H9 (cell line): ENCODE measurements around the gene BSPRY. TPM values are rescaled to one million over a fixed set of nuclear protein-coding genes. Genes with fewer than 3 reads are reported as not detected.
"Not testable (repeated sequence)": the region's sequence is repeated elsewhere in the genome, so short reads cannot be mapped to it uniquely, and the experiment has no call there.

Experiments used
- DNase-seq: peaks from one replicate; pipeline ENCODE4 v3.0.0-alpha.2; 2017
- H2AFZ ChIP-seq: one replicate; pipeline ENCODE4 v1.6.1; 2013; ENCODE audit warnings: mild to moderate bottlenecking, low read length, control low read depth, moderate library complexity
- H2AK5ac ChIP-seq: 2 replicates; pipeline ENCODE4 v1.6.1; 2013; ENCODE audit warnings: low read length, control low read depth, mixed read lengths; ENCODE audit not compliant: insufficient read length
- H2BK120ac ChIP-seq: one replicate; pipeline ENCODE4 v1.6.1; 2013; ENCODE audit warnings: low read depth, mild to moderate bottlenecking, low read length, control low read depth, inconsistent platforms; ENCODE audit not compliant: poor library complexity, severe bottlenecking
- H2BK12ac ChIP-seq: 2 replicates; pipeline ENCODE4 v1.6.1; 2013; ENCODE audit warnings: low read length, control low read depth, mixed read lengths, low read depth; ENCODE audit not compliant: insufficient read length
- H2BK15ac ChIP-seq: 2 replicates; pipeline ENCODE4 v1.6.1; 2013; ENCODE audit warnings: low read depth, low read length, control low read depth
- H2BK20ac ChIP-seq: one replicate; pipeline ENCODE4 v1.6.1; 2013; ENCODE audit warnings: low read depth, mild to moderate bottlenecking, low read length, control low read depth, inconsistent platforms; ENCODE audit not compliant: poor library complexity, severe bottlenecking
- H2BK5ac ChIP-seq: 2 replicates; pipeline ENCODE4 v1.6.1; 2013; ENCODE audit warnings: low read length, control low read depth, mixed read lengths; ENCODE audit not compliant: insufficient read length
- H3K14ac ChIP-seq: 2 replicates; pipeline ENCODE4 v1.6.1; 2013; ENCODE audit warnings: low read length, control low read depth; ENCODE audit not compliant: insufficient read depth
- H3K18ac ChIP-seq: 2 replicates; pipeline ENCODE4 v1.6.1; 2013; ENCODE audit warnings: low read depth, mild to moderate bottlenecking, mixed read lengths, low read length, control low read depth; ENCODE audit not compliant: insufficient read length
- H3K23ac ChIP-seq: 2 replicates; pipeline ENCODE4 v1.6.1; 2013; ENCODE audit warnings: low read length, control low read depth, mixed read lengths, low read depth; ENCODE audit not compliant: insufficient read length
- H3K23me2 ChIP-seq: 2 replicates; pipeline ENCODE4 v1.6.1; 2013; ENCODE audit warnings: low read depth, mild to moderate bottlenecking, mixed read lengths, low read length, control low read depth; ENCODE audit not compliant: insufficient read length, poor library complexity, severe bottlenecking
- H3K27ac ChIP-seq: 2 replicates; pipeline ENCODE4 v1.5.1; 2013; ENCODE audit warnings: low read length, control low read depth, mixed read lengths, low read depth; ENCODE audit not compliant: insufficient read length
- H3K27me3 ChIP-seq: 2 replicates; pipeline ENCODE4 v1.6.1; 2013; ENCODE audit warnings: low read length, control low read depth, inconsistent platforms; ENCODE audit not compliant: insufficient read depth
- H3K4ac ChIP-seq: 2 replicates; pipeline ENCODE4 v1.6.1; 2013; ENCODE audit warnings: low read depth, mild to moderate bottlenecking, control low read depth, inconsistent platforms, low read length, moderate library complexity
- H3K4me1 ChIP-seq: 2 replicates; pipeline ENCODE4 v1.6.1; 2013; ENCODE audit warnings: low read length, control low read depth, inconsistent platforms; ENCODE audit not compliant: insufficient read depth
- H3K4me2 ChIP-seq: 2 replicates; pipeline ENCODE4 v1.6.1; 2013; ENCODE audit warnings: low read length, control low read depth, mixed read lengths; ENCODE audit not compliant: insufficient read length, insufficient read depth
- H3K56ac ChIP-seq: 2 replicates; pipeline ENCODE4 v1.6.1; 2013; ENCODE audit warnings: low read depth, mild to moderate bottlenecking, mixed read lengths, low read length, control low read depth; ENCODE audit not compliant: insufficient read length
- H3K79me1 ChIP-seq: 2 replicates; pipeline ENCODE4 v1.6.1; 2013; ENCODE audit warnings: low read depth, mild to moderate bottlenecking, moderate library complexity, low read length, control low read depth, inconsistent platforms; ENCODE audit not compliant: insufficient read depth, poor library complexity, severe bottlenecking
- H3K79me2 ChIP-seq: 2 replicates; pipeline ENCODE4 v1.6.1; 2013; ENCODE audit warnings: low read length, control low read depth, inconsistent platforms; ENCODE audit not compliant: insufficient read depth
- H3K9ac ChIP-seq: 2 replicates; pipeline ENCODE4 v1.6.1; 2013; ENCODE audit warnings: low read length, control low read depth, mixed read lengths; ENCODE audit not compliant: insufficient read length; ENCODE audit errors: extremely low read depth
- H3K9me3 ChIP-seq: one replicate; pipeline ENCODE4 v1.6.1; 2013; ENCODE audit warnings: low read depth, low read length, inconsistent platforms; ENCODE audit not compliant: control insufficient read depth
- H3T11ph ChIP-seq: one replicate; pipeline ENCODE4 v1.6.1; 2013; ENCODE audit warnings: mild to moderate bottlenecking, low read length, control low read depth, inconsistent platforms
- H4K20me1 ChIP-seq: one replicate; pipeline ENCODE4 v1.6.1; 2013; ENCODE audit not compliant: control insufficient read depth, insufficient read length, insufficient read depth
- H4K5ac ChIP-seq: 2 replicates; pipeline ENCODE4 v1.6.1; 2013; ENCODE audit warnings: low read depth, mild to moderate bottlenecking, mixed read lengths, low read length, control low read depth; ENCODE audit not compliant: insufficient read length
- H4K8ac ChIP-seq: replicated peaks from 2 replicates; pipeline ENCODE4 v1.6.1; 2013; ENCODE audit warnings: low read length, control low read depth, mixed read lengths, low read depth; ENCODE audit not compliant: insufficient read length
- H4K91ac ChIP-seq: 2 replicates; pipeline ENCODE4 v1.6.1; 2013; ENCODE audit warnings: low read depth, mild to moderate bottlenecking, moderate library complexity, mixed read lengths, low read length, control low read depth; ENCODE audit not compliant: insufficient read length
- H3K27ac Mint-ChIP-seq, 3 experiments: 2 replicates in 2 of 3; 3 replicates in 1 of 3; pipeline ENCODE4 v1.8.0; 2020 to 2021; ENCODE audit warnings: mixed read lengths in 3 of 3, mild to moderate bottlenecking in 1 of 3, moderate library complexity in 1 of 3
- H3K27me3 Mint-ChIP-seq: 2 replicates; pipeline ENCODE4 v1.8.0; 2021; ENCODE audit warnings: low read depth, mild to moderate bottlenecking, moderate library complexity, mixed read lengths
- H3K36me3 Mint-ChIP-seq, 3 experiments: 2 replicates in 2 of 3; 3 replicates in 1 of 3; pipeline ENCODE4 v1.8.0; 2020 to 2021; ENCODE audit warnings: low read depth in 3 of 3, mixed read lengths in 3 of 3; ENCODE audit not compliant: insufficient read depth in 1 of 3
- H3K4me1 Mint-ChIP-seq, 2 experiments: 2 replicates each; pipeline ENCODE4 v1.8.0; 2020; ENCODE audit warnings: mixed read lengths in 2 of 2
- H3K4me3 Mint-ChIP-seq, 2 experiments: 2 replicates in 1 of 2; 3 replicates in 1 of 2; pipeline ENCODE4 v1.8.0; 2020 to 2021; ENCODE audit warnings: mild to moderate bottlenecking in 2 of 2, mixed read lengths in 2 of 2, moderate library complexity in 1 of 2
- H3K9me3 Mint-ChIP-seq, 2 experiments: 2 replicates in 1 of 2; 3 replicates in 1 of 2; pipeline ENCODE4 v1.8.0; 2020; ENCODE audit warnings: mild to moderate bottlenecking in 2 of 2, mixed read lengths in 2 of 2, moderate library complexity in 1 of 2
- CTCF ChIP-seq: fragments of 200-600 bp; sonication (generic); conservative IDR thresholded peaks from 3 replicates; pipeline ENCODE4 v1.8.0; 2021; ENCODE audit warnings: antibody characterized with exemption, mild to moderate bottlenecking
- WGBS: extraction: QIAGEN DNeasy Blood & Tissue Kit; methylation state at CpG from one replicate; pipeline ENCODE4 v1.1.7; 2013; ENCODE audit warnings: missing lambda C conversion rate, low lambda C conversion rate, mixed read lengths; ENCODE audit not compliant: insufficient read length; ENCODE audit errors: extremely low coverage; 5-methylcytosine and 5-hydroxymethylcytosine counted together
- total RNA-seq: library from RNA; stranded (reverse); gene quantifications from 2 replicates; pipeline ENCODE4 v1.2.1, GENCODE V29; 2021

The BSPRY gene
- total RNA-seq, 1 experiment from 2014 or later = 4.5 TPM

DNA sequence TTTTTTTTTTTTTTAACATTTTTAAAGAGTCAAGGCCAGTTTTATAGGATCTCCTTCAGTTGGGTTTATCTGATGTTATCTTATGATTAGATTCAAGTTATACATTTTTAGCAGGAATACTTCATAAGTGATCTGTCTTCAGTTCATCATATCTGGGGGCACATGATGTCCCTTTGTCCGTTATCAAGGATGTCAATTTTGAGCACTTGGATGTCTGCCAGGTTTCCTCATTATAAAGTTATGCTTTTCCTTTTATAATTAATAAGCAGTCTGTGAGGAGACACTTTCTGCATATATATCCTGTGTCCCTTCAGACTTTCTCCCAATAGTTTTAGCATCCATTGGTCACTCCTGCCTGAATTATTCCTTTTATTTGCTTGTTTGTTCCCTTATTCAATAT, 15.6 kb downstream of the BSPRY start:
- Mint-ChIP-seq H3K36me3 (peaks cover 0 to 9% (median 4%) of the 10 kb centered on the region in 3 experiments; a peak in 3 of 7 replicates), H3K4me3 (no peak overlapping the region), H3K4me1 (peaks cover 7 to 8% of the 10 kb centered on the region in 2 experiments), H3K27me3 (no peaks in the 10 kb centered on the region), H3K9me3 (no peaks in the 10 kb centered on the region), H3K27ac (no peak overlapping the region)
- Histone ChIP-seq H4K8ac (no peak overlapping the region), H3K23ac (no peak overlapping the region), H3K9ac (no peak overlapping the region), H4K20me1 (no peaks in the 10 kb centered on the region), H3T11ph (no peak overlapping the region), H2BK15ac (no peak overlapping the region), H3K79me2 (no peaks in the 10 kb centered on the region), H2AK5ac (no peak overlapping the region), H3K4ac (no peak overlapping the region), H3K9me3 (no peaks in the 10 kb centered on the region), H2BK120ac (no peak overlapping the region), H3K18ac (no peak overlapping the region), H3K79me1 (no peaks in the 10 kb centered on the region), H2BK5ac (no peak overlapping the region), H3K23me2 (peaks cover 3% of the 10 kb centered on the region), H3K27ac (no peak overlapping the region), H4K5ac (no peak overlapping the region), H3K4me1 (no peaks in the 10 kb centered on the region; the same call in 1 of the 2 replicates), H2BK12ac (no peak overlapping the region), H3K56ac (no peak overlapping the region), H3K27me3 (no peaks in the 10 kb centered on the region), H2BK20ac (no peak overlapping the region), H3K4me2 (no peak overlapping the region), H3K14ac (no peak overlapping the region), H2AFZ (no peak overlapping the region), H4K91ac (no peak overlapping the region)
- no peak for TF ChIP-seq CTCF
- no CpG with 5 or more reads among the region's 1 CpG for WGBS
- no peak for DNase-seq

DNA sequence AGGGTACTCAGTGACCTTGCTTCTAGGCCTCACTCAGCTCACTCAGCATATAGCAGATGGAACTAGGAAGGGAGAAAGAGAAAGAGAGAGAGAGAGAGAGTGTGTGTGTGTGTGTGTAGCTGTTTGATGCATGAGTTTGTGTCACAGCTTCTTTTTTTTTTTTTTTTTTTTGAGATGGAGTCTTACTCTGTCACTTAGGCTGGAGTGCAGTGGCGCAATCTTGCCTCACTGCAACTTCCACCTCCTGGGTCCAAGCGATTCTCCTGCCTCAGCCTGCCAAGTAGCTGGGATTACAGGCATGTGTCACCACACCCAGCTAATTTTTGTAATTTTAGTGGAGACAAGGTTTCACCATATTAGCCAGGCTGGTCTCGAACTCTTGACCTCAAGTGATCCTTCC, 16.3 kb downstream of the BSPRY start:
- not testable (repeated sequence) for H2BK20ac ChIP-seq, H3K4me3 Mint-ChIP-seq, H2AFZ ChIP-seq, H3K4ac ChIP-seq, H4K5ac ChIP-seq, H2BK120ac ChIP-seq, H3K27ac ChIP-seq, H3K36me3 Mint-ChIP-seq, H3K4me1 Mint-ChIP-seq, H2BK12ac ChIP-seq, H3K4me1 ChIP-seq, DNase-seq, H3K79me2 ChIP-seq, H4K91ac ChIP-seq, H3K23ac ChIP-seq, H3K18ac ChIP-seq, H3K27me3 Mint-ChIP-seq, H3K4me2 ChIP-seq, H3K23me2 ChIP-seq, H4K8ac ChIP-seq, H3K27me3 ChIP-seq, H3K9me3 ChIP-seq, H3K9me3 Mint-ChIP-seq, H3T11ph ChIP-seq, H3K79me1 ChIP-seq, H3K9ac ChIP-seq, H3K27ac Mint-ChIP-seq, H2AK5ac ChIP-seq, H2BK15ac ChIP-seq, H3K14ac ChIP-seq, H4K20me1 ChIP-seq, H2BK5ac ChIP-seq, H3K56ac ChIP-seq
- no CpG with 5 or more reads among the region's 3 CpGs for WGBS
